Heart left ventricle (tissue), 16 donors: ENCODE measurements around the gene TPSAB1. TPM values are rescaled to one million over a fixed set of nuclear protein-coding genes. Genes with fewer than 3 reads are reported as not detected.

Experiments
- ATAC-seq, 4 donors: fragments of 200-7000 bp; cut with Tn5 transposase; one replicate each; pipeline ENCODE4 v1.9.1; 2020 to 2022; ENCODE audit warnings: moderate library complexity in 4 of 4, mild to moderate bottlenecking in 3 of 4, moderate number of reproducible peaks in 1 of 4
- DNase-seq, 5 donors: peaks; one replicate each; pipeline ENCODE4 v3.0.0-alpha.2; 2020
- H3K27ac ChIP-seq, 12 donors: fragments of 200-600 bp; sonication (generic) in 4 of 12; one replicate each; pipeline versions ENCODE4 v1.5.0 to v1.8.0; 2016 to 2022; ENCODE audit warnings: mild to moderate bottlenecking in 2 of 12
- H3K27me3 ChIP-seq, 9 donors: fragments of 200-600 bp; sonication (generic) in 2 of 9; one replicate each; pipeline versions ENCODE4 v1.5.1 to v1.8.0; 2016 to 2022; ENCODE audit warnings: mild to moderate bottlenecking in 3 of 9
- H3K36me3 ChIP-seq, 9 donors: fragments of 200-600 bp; sonication (generic) in 2 of 9; one replicate each; pipeline versions ENCODE4 v1.5.0 to v1.8.0; 2018 to 2022; ENCODE audit warnings: mild to moderate bottlenecking in 2 of 9
- H3K4me1 ChIP-seq, 12 donors: fragments of 200-600 bp; sonication (generic) in 4 of 12; one replicate each; pipeline versions ENCODE4 v1.5.0 to v1.8.0; 2016 to 2022; ENCODE audit warnings: mild to moderate bottlenecking in 3 of 12
- H3K4me3 ChIP-seq, 12 donors: fragments of 200-600 bp; sonication (generic) in 4 of 12; one replicate each; pipeline versions ENCODE4 v1.5.0 to v1.8.0; 2017 to 2022; ENCODE audit warnings: mild to moderate bottlenecking in 9 of 12, moderate library complexity in 4 of 12
- H3K9me3 ChIP-seq, 12 donors: fragments of 200-600 bp; sonication (generic) in 4 of 12; one replicate each; pipeline versions ENCODE4 v1.5.0 to v1.8.0; 2016 to 2022; ENCODE audit warnings: mild to moderate bottlenecking in 1 of 12
- POLR2A ChIP-seq, 2 donors: fragments of 450-650 bp; IDR thresholded peaks; one replicate each; pipeline ENCODE4 v1.6.1; 2017; ENCODE audit warnings: antibody characterized with exemption in 2 of 2, mild to moderate bottlenecking in 2 of 2, moderate library complexity in 2 of 2
- WGBS, 4 donors: extraction: QIAGEN DNeasy Blood & Tissue Kit in 2 of 4; methylation state at CpG; one replicate each; pipeline versions ENCODE4 v1.1.5 to v1.1.7; 2013 to 2018; 5-methylcytosine and 5-hydroxymethylcytosine counted together
- intact Hi-C, 10 donors: fragments of 100-400 bp; cut with DNase I; formaldehyde crosslinking; loops; one replicate each; pipeline versions ENCODE4 v1.11.1 to v1.14.2; 2022
- polyA plus RNA-seq, 2 donors: library from polyadenylated mRNA; stranded (reverse); fragments of 200-250 nt; gene quantifications; one replicate each; pipeline ENCODE4 v1.2.3, GENCODE V29; 2013
- total RNA-seq, 9 donors: library from RNA; depleted of rRNA in 2 of 9; stranded (reverse); fragments of >200 nt in 2 of 9; fragmentation: NEBNext Ultra II Directional in 3 of 9; extraction: Animal tissue kit (Norgen Biotek cat#: 25700) in 3 of 9; gene quantifications; one replicate each; pipeline versions ENCODE4 v1.1.0 to v1.2.4, GENCODE V29; 2016 to 2023
- TF ChIP-seq, protein P1 (sequence below), 12 donors: fragments of 200-600 bp; sonication (generic) in 4 of 12; IDR thresholded peaks; one replicate each; pipeline versions ENCODE4 v1.5.0 to v1.8.0; 2018 to 2022; ENCODE audit warnings: antibody characterized with exemption in 12 of 12, mild to moderate bottlenecking in 5 of 12
- donor health status: ischemic (EF 13 %, LVEDD 7.1; RV severe dilation, severe dysfunction).
- donor health status: healthy with polysubstance abuse.
- donor health status: DM: no; HTN: yes; CAD: no.
- donor health status: DM: no; HTN: no; CAD: no.
- donor health status: ischemic (EF 25% LVEDD 6.9; RV normal size, moderate dysfunction).
- donor health status: ischemic (EF 25% LVEDD 5.7; RV mildly dilated, moderate dysfunction).
- donor health status: healthy.
- donor health status: DM: yes; HTN: yes; CAD: no.
- donor health status: ischemic (EF 35%, LVEDD 5.7; RV mildly dilated, moderate dysfunction).
- donor health status: nonischemic (EF 11% LVEDD 7.7; RV severe dilation, severe dysfunction).
- donor health status: DM: yes; HTN: yes; CAD: no.
- donor health status: PGD.
- donor health status: ischemic (EF 29% LVEDD 5.4; RV normal size, mild dysfunction).
- donor health status: nonischemic (EF 23%, LVEDD 6.1; RV moderate dilation, normal function).

The TPSAB1 gene
- total and polyA plus RNA-seq, 11 donors: 1.1 to 14.3 (median 3.4) TPM; not detected in 1

DNA sequence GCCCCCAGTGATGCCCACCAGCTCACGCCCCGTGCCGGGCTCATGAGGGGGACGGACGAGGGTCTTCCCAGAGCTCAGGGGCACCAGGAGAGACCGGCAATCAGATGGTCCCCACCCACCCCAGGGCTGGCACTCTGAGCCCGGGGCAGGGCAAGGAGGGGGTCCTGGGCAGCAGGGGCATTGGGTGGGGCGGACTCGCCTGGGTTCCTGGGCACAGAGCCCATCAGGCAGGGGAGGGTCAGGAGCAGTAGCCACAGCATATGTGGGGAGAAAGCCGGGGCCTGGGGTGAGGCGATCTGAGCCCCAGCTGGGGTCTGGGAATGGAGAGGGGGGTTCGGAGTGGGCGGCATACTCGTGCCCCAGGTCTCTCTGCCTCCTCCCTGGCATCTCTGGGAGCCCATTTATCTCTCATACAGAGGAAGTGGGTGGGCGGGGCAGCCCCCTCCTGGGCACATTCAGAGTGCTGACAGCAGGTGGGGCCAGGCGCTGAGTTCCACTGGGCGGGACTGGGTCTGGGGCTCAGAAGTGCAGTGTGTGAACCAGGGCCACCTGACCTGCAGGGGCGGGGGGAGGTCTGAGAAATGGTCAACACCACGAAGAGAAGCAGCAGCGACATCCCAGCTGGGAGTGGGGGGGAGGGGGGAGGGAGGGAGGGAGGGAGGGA lies 48.4 kb downstream of the TPSAB1 start:
- Histone ChIP-seq H3K4me3 (no peak overlapping the region), H3K27ac (no peak overlapping the region), H3K36me3 (no peaks in the 10 kb centered on the region), H3K9me3 (no peaks in the 10 kb centered on the region), H3K27me3 (peaks cover 10 to 77% (median 43%) of the 10 kb centered on the region in 9 donors), H3K4me1 (peaks cover 0 to 8% (median 0%) of the 10 kb centered on the region in 12 donors)
- DNase-seq: no peak
- ATAC-seq: no peak
- intact Hi-C loops: no loop called here
- no peak for TF ChIP-seq POLR2A (IDR thresholded peaks at IDR 0.05)
- TF ChIP-seq, protein P1, sequence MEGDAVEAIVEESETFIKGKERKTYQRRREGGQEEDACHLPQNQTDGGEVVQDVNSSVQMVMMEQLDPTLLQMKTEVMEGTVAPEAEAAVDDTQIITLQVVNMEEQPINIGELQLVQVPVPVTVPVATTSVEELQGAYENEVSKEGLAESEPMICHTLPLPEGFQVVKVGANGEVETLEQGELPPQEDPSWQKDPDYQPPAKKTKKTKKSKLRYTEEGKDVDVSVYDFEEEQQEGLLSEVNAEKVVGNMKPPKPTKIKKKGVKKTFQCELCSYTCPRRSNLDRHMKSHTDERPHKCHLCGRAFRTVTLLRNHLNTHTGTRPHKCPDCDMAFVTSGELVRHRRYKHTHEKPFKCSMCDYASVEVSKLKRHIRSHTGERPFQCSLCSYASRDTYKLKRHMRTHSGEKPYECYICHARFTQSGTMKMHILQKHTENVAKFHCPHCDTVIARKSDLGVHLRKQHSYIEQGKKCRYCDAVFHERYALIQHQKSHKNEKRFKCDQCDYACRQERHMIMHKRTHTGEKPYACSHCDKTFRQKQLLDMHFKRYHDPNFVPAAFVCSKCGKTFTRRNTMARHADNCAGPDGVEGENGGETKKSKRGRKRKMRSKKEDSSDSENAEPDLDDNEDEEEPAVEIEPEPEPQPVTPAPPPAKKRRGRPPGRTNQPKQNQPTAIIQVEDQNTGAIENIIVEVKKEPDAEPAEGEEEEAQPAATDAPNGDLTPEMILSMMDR (IDR thresholded peaks at IDR 0.05): no peak
- 29 to 35% (median 34%) methylated on average over 6 to 20 of the region's 20 CpGs for WGBS, 4 donors

- Histone ChIP-seq H3K4me1 (peaks cover 0 to 8% (median 0%) of the 10 kb centered on the region in 12 donors), H3K9me3 (no peaks in the 10 kb centered on the region), H3K27me3 (peaks cover 10 to 73% (median 43%) of the 10 kb centered on the region in 9 donors), H3K36me3 (no peaks in the 10 kb centered on the region), H3K27ac (no peak overlapping the region), H3K4me3 (no peak overlapping the region)
- 8 to 19% (median 9%) methylated on average over 14 to 17 of the region's 17 CpGs for WGBS, 4 donors
- TF ChIP-seq POLR2A (IDR thresholded peaks at IDR 0.05): no peak
- TF ChIP-seq, protein P1 (IDR thresholded peaks at IDR 0.05): no peak
- DNase-seq (no peak), ATAC-seq (no peak)
- intact Hi-C loops: no loop called here
Measured at GRCh38 chr16:1289477-1289866, 49.0 kb downstream of the TPSAB1 start.

GRCh38 chr16:1290063-1290501 lies 49.6 kb downstream of the TPSAB1 start:
- H3K27ac ChIP-seq: no peak overlapping the region
- H3K36me3 ChIP-seq: no peaks in the 10 kb centered on the region
- DNase-seq (no peak), ATAC-seq (no peak)
- no peak for TF ChIP-seq POLR2A (IDR thresholded peaks at IDR 0.05)
- TF ChIP-seq, protein P1 (IDR thresholded peaks at IDR 0.05): no peak
- H3K9me3 ChIP-seq: no peaks in the 10 kb centered on the region
- intact Hi-C loops: no loop called here
- no peak overlapping the region for H3K4me3 ChIP-seq
- H3K27me3 ChIP-seq: peaks cover 10 to 74% (median 43%) of the 10 kb centered on the region in 9 donors
- 20 to 81% (median 34%) methylated on average over 4 to 22 of the region's 22 CpGs for WGBS, 4 donors
- H3K4me1 ChIP-seq: peaks cover 0 to 8% (median 0%) of the 10 kb centered on the region in 12 donors

DNA sequence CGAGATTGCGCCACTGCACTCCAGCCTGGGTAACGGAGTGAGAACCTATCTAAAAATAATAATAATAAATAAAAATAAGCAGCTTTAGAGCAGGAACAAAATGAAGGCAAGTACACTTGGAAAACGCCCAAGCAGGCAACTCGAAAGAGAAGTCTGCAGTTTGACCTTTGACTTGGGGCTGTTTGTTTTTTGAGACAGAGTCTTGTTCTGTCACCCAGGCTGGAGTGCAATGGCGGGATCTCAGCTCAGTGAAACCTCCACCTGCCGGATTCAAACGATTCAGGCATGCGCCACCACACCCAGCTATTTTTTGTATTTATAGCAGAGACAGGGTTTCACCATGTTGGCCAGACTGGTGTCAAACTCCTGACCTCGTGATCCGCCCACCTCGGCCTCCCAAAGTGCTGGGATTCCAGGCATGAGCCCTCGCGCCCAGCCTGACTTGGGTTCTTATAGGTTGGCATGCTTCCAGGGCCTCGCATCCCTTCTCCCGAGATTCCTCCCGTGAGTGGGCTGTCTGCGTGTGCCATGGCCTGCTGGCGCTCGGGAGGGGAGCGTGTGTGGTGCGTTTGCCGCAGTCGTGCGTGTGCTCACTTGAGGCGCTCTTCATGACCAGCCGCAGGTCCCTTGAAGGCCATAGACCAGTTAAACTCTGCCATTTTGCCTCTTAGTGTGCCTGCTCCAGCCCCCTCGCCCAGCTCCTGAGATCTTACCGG lies 50.5 kb downstream of the TPSAB1 start:
- H3K4me1 ChIP-seq: peaks cover 0 to 8% (median 0%) of the 10 kb centered on the region in 12 donors
- no peaks in the 10 kb centered on the region for H3K9me3 ChIP-seq
- no peak for ATAC-seq
- no peak for DNase-seq
- H3K27me3 ChIP-seq: peaks cover 10 to 67% (median 43%) of the 10 kb centered on the region in 9 donors
- no peak overlapping the region for H3K4me3 ChIP-seq
- intact Hi-C loops: no loop called here
- no peak overlapping the region for H3K27ac ChIP-seq
- TF ChIP-seq, protein P1 (IDR thresholded peaks at IDR 0.05): no peak
- no peak for TF ChIP-seq POLR2A (IDR thresholded peaks at IDR 0.05)
- 64 to 69% (median 66%) methylated on average over 25 to 29 of the region's 29 CpGs for WGBS, 4 donors
- no peaks in the 10 kb centered on the region for H3K36me3 ChIP-seq
